K562 (cell line): Measurements from ENCODE around the gene ACHE. TPM values are rescaled to one million over a fixed set of nuclear protein-coding genes. Genes with fewer than 3 reads are reported as not detected.

Source experiments
- ARID4B ChIP-seq: sonication (generic); formaldehyde crosslinking; IDR thresholded peaks from 2 replicates; pipeline ENCODE4 v1.8.0; 2022; ENCODE audit warnings: mild to moderate bottlenecking, missing genetic modification reagents
- CREB1 ChIP-seq, 2 experiments: sonication (generic) in 1 of 2; formaldehyde crosslinking in 1 of 2; IDR thresholded peaks; 2 replicates each; pipeline versions ENCODE4 v1.6.1 to v1.8.0; 2012 to 2022; ENCODE audit warnings: inconsistent platforms in 1 of 2, mild to moderate bottlenecking in 1 of 2, missing genetic modification reagents in 1 of 2, moderate library complexity in 1 of 2
- HNRNPLL ChIP-seq: fragments of 200-400 bp; formaldehyde crosslinking; IDR thresholded peaks from 2 replicates; pipeline ENCODE4 v1.6.1; 2017; ENCODE audit warnings: low read length, low read depth, mild to moderate bottlenecking; ENCODE audit not compliant: poor library complexity, severe bottlenecking
- NR3C1 ChIP-seq: sonication (generic); formaldehyde crosslinking; IDR thresholded peaks from 2 replicates; pipeline ENCODE4 v1.8.1; 2022; ENCODE audit warnings: missing genetic modification reagents
- SMARCB1 ChIP-seq: IDR thresholded peaks from 2 replicates; pipeline ENCODE4 v1.6.1; 2011; ENCODE audit warnings: improper control_type of control experiment, low read depth; ENCODE audit not compliant: insufficient read length
- ZBTB34 ChIP-seq: fragments of 250-450 bp; sonication (Bioruptor Pico); IDR thresholded peaks from 2 replicates; pipeline ENCODE4 v1.8.0; 2021; ENCODE audit warnings: mild to moderate bottlenecking, moderate library complexity
- polyA plus RNA-seq, 8 experiments: library from polyadenylated mRNA; depleted of rRNA in 4 of 8; stranded (reverse) in 5 of 8; unstranded in 3 of 8; fragments of >200 nt; fragmentation: Nextera tagmentation in 2 of 8; fragmentation: Illumina TruSeq in 1 of 8; extraction: Ambion mirVana in 2 of 8; extraction: Trizol in 1 of 8; gene quantifications; 2 replicates each; pipeline versions ENCODE4 v1.2.1 to v1.2.3, GENCODE V29; 2011 to 2014; ENCODE audit warnings: inconsistent platforms in 1 of 8, missing spikeins in 1 of 8
- total RNA-seq, 7 experiments: library from RNA; depleted of rRNA in 6 of 7; stranded (reverse); fragments of >200 nt in 6 of 7; fragmentation: Illumina TruSeq in 2 of 7; extraction: Trizol in 2 of 7; gene quantifications; 2 replicates each; pipeline versions ENCODE4 v1.2.1 to v1.2.3, GENCODE V29; 2011 to 2021; ENCODE audit warnings: low replicate concordance in 1 of 7
- TF ChIP-seq, protein P1 (sequence below): fragments of 250-450 bp; sonication (Bioruptor Pico); IDR thresholded peaks from 2 replicates; pipeline ENCODE4 v1.4.0; 2020
- TF ChIP-seq, protein P2 (sequence below): fragments of 450-650 bp; IDR thresholded peaks from 2 replicates; pipeline ENCODE4 v1.6.1; 2017; ENCODE audit warnings: antibody characterized with exemption, mild to moderate bottlenecking
- TF ChIP-seq, protein P3 (sequence below): IDR thresholded peaks from 2 replicates; pipeline ENCODE4 v1.6.1; 2014; ENCODE audit warnings: antibody characterized with exemption

The ACHE gene
- total and polyA plus RNA-seq, 9 of the 15 experiments (the other 6 are each of a cell fraction or from before 2014, with no cell fraction given), result 0.04 to 8.8 (median 1.9) TPM

- TF ChIP-seq CREB1 (IDR thresholded peaks at IDR 0.05) (no peak), CREB1 (CRISPR knock-in tag; IDR thresholded peaks at IDR 0.05) (0 out of 2 replicates have a peak, but pooled peaks have one; percentile 4), ZBTB34 (CRISPR knock-in tag) (no peak), SMARCB1 (peak; percentile 43), ARID4B (CRISPR knock-in tag) (no peak; the same call in none of the 2 replicates), HNRNPLL (no peak), NR3C1 (CRISPR knock-in tag) (no peak)
- TF ChIP-seq, protein P1, sequence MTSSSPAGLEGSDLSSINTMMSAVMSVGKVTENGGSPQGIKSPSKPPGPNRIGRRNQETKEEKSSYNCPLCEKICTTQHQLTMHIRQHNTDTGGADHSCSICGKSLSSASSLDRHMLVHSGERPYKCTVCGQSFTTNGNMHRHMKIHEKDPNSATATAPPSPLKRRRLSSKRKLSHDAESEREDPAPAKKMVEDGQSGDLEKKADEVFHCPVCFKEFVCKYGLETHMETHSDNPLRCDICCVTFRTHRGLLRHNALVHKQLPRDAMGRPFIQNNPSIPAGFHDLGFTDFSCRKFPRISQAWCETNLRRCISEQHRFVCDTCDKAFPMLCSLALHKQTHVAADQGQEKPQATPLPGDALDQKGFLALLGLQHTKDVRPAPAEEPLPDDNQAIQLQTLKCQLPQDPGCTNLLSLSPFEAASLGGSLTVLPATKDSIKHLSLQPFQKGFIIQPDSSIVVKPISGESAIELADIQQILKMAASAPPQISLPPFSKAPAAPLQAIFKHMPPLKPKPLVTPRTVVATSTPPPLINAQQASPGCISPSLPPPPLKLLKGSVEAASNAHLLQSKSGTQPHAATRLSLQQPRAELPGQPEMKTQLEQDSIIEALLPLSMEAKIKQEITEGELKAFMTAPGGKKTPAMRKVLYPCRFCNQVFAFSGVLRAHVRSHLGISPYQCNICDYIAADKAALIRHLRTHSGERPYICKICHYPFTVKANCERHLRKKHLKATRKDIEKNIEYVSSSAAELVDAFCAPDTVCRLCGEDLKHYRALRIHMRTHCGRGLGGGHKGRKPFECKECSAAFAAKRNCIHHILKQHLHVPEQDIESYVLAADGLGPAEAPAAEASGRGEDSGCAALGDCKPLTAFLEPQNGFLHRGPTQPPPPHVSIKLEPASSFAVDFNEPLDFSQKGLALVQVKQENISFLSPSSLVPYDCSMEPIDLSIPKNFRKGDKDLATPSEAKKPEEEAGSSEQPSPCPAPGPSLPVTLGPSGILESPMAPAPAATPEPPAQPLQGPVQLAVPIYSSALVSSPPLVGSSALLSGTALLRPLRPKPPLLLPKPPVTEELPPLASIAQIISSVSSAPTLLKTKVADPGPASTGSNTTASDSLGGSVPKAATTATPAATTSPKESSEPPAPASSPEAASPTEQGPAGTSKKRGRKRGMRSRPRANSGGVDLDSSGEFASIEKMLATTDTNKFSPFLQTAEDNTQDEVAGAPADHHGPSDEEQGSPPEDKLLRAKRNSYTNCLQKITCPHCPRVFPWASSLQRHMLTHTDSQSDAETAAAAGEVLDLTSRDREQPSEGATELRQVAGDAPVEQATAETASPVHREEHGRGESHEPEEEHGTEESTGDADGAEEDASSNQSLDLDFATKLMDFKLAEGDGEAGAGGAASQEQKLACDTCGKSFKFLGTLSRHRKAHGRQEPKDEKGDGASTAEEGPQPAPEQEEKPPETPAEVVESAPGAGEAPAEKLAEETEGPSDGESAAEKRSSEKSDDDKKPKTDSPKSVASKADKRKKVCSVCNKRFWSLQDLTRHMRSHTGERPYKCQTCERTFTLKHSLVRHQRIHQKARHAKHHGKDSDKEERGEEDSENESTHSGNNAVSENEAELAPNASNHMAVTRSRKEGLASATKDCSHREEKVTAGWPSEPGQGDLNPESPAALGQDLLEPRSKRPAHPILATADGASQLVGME (CRISPR knock-in tag), result 0 out of 2 replicates have a peak, but pooled peaks have one; percentile 85
- TF ChIP-seq, protein P2, sequence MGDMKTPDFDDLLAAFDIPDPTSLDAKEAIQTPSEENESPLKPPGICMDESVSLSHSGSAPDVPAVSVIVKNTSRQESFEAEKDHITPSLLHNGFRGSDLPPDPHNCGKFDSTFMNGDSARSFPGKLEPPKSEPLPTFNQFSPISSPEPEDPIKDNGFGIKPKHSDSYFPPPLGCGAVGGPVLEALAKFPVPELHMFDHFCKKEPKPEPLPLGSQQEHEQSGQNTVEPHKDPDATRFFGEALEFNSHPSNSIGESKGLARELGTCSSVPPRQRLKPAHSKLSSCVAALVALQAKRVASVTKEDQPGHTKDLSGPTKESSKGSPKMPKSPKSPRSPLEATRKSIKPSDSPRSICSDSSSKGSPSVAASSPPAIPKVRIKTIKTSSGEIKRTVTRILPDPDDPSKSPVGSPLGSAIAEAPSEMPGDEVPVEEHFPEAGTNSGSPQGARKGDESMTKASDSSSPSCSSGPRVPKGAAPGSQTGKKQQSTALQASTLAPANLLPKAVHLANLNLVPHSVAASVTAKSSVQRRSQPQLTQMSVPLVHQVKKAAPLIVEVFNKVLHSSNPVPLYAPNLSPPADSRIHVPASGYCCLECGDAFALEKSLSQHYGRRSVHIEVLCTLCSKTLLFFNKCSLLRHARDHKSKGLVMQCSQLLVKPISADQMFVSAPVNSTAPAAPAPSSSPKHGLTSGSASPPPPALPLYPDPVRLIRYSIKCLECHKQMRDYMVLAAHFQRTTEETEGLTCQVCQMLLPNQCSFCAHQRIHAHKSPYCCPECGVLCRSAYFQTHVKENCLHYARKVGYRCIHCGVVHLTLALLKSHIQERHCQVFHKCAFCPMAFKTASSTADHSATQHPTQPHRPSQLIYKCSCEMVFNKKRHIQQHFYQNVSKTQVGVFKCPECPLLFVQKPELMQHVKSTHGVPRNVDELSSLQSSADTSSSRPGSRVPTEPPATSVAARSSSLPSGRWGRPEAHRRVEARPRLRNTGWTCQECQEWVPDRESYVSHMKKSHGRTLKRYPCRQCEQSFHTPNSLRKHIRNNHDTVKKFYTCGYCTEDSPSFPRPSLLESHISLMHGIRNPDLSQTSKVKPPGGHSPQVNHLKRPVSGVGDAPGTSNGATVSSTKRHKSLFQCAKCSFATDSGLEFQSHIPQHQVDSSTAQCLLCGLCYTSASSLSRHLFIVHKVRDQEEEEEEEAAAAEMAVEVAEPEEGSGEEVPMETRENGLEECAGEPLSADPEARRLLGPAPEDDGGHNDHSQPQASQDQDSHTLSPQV, result no peak
- TF ChIP-seq, protein P3, sequence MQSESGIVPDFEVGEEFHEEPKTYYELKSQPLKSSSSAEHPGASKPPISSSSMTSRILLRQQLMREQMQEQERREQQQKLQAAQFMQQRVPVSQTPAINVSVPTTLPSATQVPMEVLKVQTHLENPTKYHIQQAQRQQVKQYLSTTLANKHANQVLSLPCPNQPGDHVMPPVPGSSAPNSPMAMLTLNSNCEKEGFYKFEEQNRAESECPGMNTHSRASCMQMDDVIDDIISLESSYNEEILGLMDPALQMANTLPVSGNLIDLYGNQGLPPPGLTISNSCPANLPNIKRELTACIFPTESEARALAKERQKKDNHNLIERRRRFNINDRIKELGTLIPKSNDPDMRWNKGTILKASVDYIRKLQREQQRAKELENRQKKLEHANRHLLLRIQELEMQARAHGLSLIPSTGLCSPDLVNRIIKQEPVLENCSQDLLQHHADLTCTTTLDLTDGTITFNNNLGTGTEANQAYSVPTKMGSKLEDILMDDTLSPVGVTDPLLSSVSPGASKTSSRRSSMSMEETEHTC, result 0 out of 2 replicates have a peak, but pooled peaks have one; percentile 12
These were observed 20.3 kb downstream of the ACHE start (continued) for GRCh38 chr7:100875356-100875751.
